ENCODE data around the gene CREB5. TPM values are rescaled to one million over a fixed set of nuclear protein-coding genes. Genes with fewer than 3 reads are reported as not detected.

Gene CREB5
- total and polyA plus RNA-seq, 2 donors from 2014 or later, result 3.4 to 27.2 TPM

DNA sequence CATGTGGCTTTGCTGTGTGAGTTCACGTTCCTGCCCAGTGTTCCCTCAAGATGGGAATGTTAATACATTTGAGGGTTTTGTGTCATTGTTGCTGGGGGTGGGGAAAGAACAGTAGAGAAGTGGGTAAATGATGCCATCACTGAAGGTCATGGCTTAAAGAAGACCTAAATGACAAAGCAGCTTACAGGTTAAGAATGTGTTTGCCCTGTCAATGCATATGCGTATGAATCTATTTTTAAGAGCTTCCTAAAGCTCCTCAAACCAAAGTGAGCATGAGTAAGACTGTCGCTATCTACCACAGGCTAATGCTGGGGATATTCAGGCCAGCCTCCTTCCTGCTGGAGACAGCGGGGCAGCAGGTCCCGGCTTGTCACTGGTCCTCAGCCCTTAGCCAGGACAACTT, 162.9 kb downstream of the CREB5 start:
- intact Hi-C loops (cut with DNase I), result no loop called here
- H3K27me3 ChIP-seq (ENCODE audit: control insufficient read depth, insufficient read depth, low read length), result no peaks in the 10 kb centered on the region
- FAIRE-seq, result no peak

DNA sequence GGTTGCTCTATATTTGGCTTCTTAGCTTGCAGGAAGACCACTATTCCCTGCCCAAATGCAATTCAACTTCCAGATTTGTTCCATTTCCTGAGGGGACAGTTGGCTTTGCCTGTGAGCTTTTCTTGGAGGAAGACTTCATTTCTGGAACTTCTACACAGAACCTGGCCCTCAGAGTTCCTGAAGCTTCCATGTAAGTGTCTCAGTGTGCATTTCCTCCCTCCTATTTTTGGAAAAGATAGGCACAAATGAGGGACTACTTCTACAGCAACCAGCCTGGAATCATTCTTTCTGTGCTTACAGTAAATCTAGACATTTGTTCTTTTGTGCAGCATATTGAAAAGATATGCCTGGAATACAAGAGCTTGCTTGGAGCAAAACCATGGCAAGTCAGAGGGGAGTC, 164.3 kb downstream of the CREB5 start:
- intact Hi-C loops (cut with DNase I), result no loop called here
- DNase-seq (no peak), FAIRE-seq (no peak)
- H3K36me3 ChIP-seq (ENCODE audit: control insufficient read depth in 2 of 3, insufficient read depth in 3 of 3, low read length in 3 of 3), result no peaks in the 10 kb centered on the region
- H3K4me3 ChIP-seq (ENCODE audit: low read length in 3 of 3), result no peak overlapping the region
- H3K9ac ChIP-seq (ENCODE audit: low read length in 3 of 3), result no peak overlapping the region
- no peaks in the 10 kb centered on the region for H3K27me3 ChIP-seq (ENCODE audit: control insufficient read depth, insufficient read depth, low read length)
- TF ChIP-seq, protein P1, sequence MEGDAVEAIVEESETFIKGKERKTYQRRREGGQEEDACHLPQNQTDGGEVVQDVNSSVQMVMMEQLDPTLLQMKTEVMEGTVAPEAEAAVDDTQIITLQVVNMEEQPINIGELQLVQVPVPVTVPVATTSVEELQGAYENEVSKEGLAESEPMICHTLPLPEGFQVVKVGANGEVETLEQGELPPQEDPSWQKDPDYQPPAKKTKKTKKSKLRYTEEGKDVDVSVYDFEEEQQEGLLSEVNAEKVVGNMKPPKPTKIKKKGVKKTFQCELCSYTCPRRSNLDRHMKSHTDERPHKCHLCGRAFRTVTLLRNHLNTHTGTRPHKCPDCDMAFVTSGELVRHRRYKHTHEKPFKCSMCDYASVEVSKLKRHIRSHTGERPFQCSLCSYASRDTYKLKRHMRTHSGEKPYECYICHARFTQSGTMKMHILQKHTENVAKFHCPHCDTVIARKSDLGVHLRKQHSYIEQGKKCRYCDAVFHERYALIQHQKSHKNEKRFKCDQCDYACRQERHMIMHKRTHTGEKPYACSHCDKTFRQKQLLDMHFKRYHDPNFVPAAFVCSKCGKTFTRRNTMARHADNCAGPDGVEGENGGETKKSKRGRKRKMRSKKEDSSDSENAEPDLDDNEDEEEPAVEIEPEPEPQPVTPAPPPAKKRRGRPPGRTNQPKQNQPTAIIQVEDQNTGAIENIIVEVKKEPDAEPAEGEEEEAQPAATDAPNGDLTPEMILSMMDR (IDR thresholded peaks at IDR 0.05; ENCODE audit: borderline replicate concordance, extremely low read depth, insufficient read depth), result no peak
- H3K4me1 ChIP-seq (ENCODE audit: control insufficient read depth in 2 of 3, insufficient read depth in 2 of 3, low read depth in 1 of 3, low read length in 3 of 3), result peaks cover 0 to 14% (median 3%) of the 10 kb centered on the region in 3 donors
- no peak overlapping the region for H3K27ac ChIP-seq (ENCODE audit: low read depth in 2 of 2, low read length in 2 of 2)
- no peaks in the 10 kb centered on the region for H3K9me3 ChIP-seq (ENCODE audit: control insufficient read depth in 2 of 3, insufficient read depth in 1 of 3, low read length in 3 of 3)

More for the DNA sequence above, 162.9 kb downstream of the CREB5 start:
- H3K9ac ChIP-seq (ENCODE audit: low read length in 3 of 3), result no peak overlapping the region
- no peak for DNase-seq
- no peaks in the 10 kb centered on the region for H3K36me3 ChIP-seq (ENCODE audit: control insufficient read depth in 2 of 3, insufficient read depth in 3 of 3, low read length in 3 of 3)
- TF ChIP-seq, protein P1 (IDR thresholded peaks at IDR 0.05; ENCODE audit: borderline replicate concordance, extremely low read depth, insufficient read depth), result no peak
- H3K4me1 ChIP-seq (ENCODE audit: control insufficient read depth in 2 of 3, insufficient read depth in 2 of 3, low read depth in 1 of 3, low read length in 3 of 3), result peaks cover 0 to 14% (median 3%) of the 10 kb centered on the region in 3 donors
- H3K4me3 ChIP-seq (ENCODE audit: low read length in 3 of 3), result no peak overlapping the region
- H3K27ac ChIP-seq (ENCODE audit: low read depth in 2 of 2, low read length in 2 of 2), result no peak overlapping the region
- H3K9me3 ChIP-seq (ENCODE audit: control insufficient read depth in 2 of 3, insufficient read depth in 1 of 3, low read length in 3 of 3), result no peaks in the 10 kb centered on the region

DNA sequence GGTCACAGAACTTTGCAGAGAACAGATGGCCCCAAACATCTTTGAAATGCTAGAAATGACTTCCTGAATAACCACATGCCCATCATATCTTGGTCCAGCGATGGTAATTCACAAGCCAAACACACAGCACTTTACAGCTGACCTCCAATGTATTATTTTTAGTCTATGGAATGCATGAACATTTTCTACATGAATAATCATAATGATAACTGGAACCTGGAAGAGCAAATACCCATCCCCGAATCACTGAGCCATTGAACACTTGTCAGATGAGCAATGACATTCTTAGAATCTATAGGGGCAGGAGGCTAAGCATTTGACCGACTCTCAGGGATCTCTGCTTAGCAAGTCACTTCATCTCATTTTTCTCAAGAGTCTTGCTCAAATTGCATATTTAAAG, 167.3 kb downstream of the CREB5 start:
- H3K4me1 ChIP-seq (ENCODE audit: control insufficient read depth in 2 of 3, insufficient read depth in 2 of 3, low read depth in 1 of 3, low read length in 3 of 3), result no peaks in the 10 kb centered on the region
- no peaks in the 10 kb centered on the region for H3K27me3 ChIP-seq (ENCODE audit: control insufficient read depth, insufficient read depth, low read length)
- TF ChIP-seq, protein P1 (IDR thresholded peaks at IDR 0.05; ENCODE audit: borderline replicate concordance, extremely low read depth, insufficient read depth), result no peak
- no peak overlapping the region for H3K27ac ChIP-seq (ENCODE audit: low read depth in 2 of 2, low read length in 2 of 2)
- H3K4me3 ChIP-seq (ENCODE audit: low read length in 3 of 3), result no peak overlapping the region
- H3K9me3 ChIP-seq (ENCODE audit: control insufficient read depth in 2 of 3, insufficient read depth in 1 of 3, low read length in 3 of 3), result no peaks in the 10 kb centered on the region
- intact Hi-C loops (cut with DNase I), result no loop called here
- H3K36me3 ChIP-seq (ENCODE audit: control insufficient read depth in 2 of 3, insufficient read depth in 3 of 3, low read length in 3 of 3), result no peaks in the 10 kb centered on the region
- H3K9ac ChIP-seq (ENCODE audit: low read length in 3 of 3), result no peak overlapping the region
- no peak for DNase-seq
- no peak for FAIRE-seq

DNA sequence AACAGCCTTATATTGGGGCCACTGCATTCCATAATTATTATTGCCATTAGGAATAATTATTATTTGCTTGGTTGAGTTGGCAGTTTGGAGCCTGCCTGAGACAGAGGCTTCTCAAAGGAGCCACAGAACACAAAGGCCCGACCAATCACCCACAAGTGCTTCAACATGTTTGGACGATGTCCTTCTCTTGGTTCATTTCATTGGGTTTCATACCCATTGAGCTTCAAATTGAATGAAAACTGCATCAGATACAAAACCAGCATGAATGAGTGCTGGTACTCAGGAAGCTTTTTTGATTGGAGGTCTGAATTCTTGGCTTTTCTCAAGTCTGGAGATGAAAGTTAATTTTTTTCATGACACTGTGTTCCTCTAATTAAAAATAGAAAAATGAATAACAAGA, 168.3 kb downstream of the CREB5 start:
- TF ChIP-seq, protein P1 (IDR thresholded peaks at IDR 0.05; ENCODE audit: borderline replicate concordance, extremely low read depth, insufficient read depth), result no peak
- Histone ChIP-seq H3K9ac (ENCODE audit: low read length in 3 of 3) (no peak overlapping the region), H3K9me3 (ENCODE audit: control insufficient read depth in 2 of 3, insufficient read depth in 1 of 3, low read length in 3 of 3) (no peaks in the 10 kb centered on the region), H3K27ac (ENCODE audit: low read depth in 2 of 2, low read length in 2 of 2) (no peak overlapping the region), H3K36me3 (ENCODE audit: control insufficient read depth in 2 of 3, insufficient read depth in 3 of 3, low read length in 3 of 3) (no peaks in the 10 kb centered on the region), H3K4me1 (ENCODE audit: control insufficient read depth in 2 of 3, insufficient read depth in 2 of 3, low read depth in 1 of 3, low read length in 3 of 3) (no peaks in the 10 kb centered on the region), H3K27me3 (ENCODE audit: control insufficient read depth, insufficient read depth, low read length) (no peaks in the 10 kb centered on the region), H3K4me3 (ENCODE audit: low read length in 3 of 3) (no peak overlapping the region)
- FAIRE-seq (no peak), DNase-seq (no peak)
- intact Hi-C loops (cut with DNase I), result no loop called here
